Fibroblast of lung (primary cell): Measurements from ENCODE around the gene SLC23A3.
A peak's percentile ranks its signal among the peaks of the same experiment; 100 is the strongest.

Source experiments
- EZH2 ChIP-seq: IDR thresholded peaks from 2 replicates; pipeline ENCODE4 v1.5.1; 2012; ENCODE audit warnings: low read length, control low read depth, mild to moderate bottlenecking; ENCODE audit errors: missing control alignments
- TF ChIP-seq, protein P1 (sequence below), 2 donors: IDR thresholded peaks in 1 of 2; conservative IDR thresholded peaks in 1 of 2; 1 replicate in 1 of 2; 2 replicates in 1 of 2; pipeline ENCODE4 v1.5.1; 2011 to 2012; ENCODE audit warnings: low read length in 2 of 2, control low read depth in 1 of 2, inconsistent platforms in 1 of 2, low read depth in 1 of 2, mild to moderate bottlenecking in 1 of 2

DNA sequence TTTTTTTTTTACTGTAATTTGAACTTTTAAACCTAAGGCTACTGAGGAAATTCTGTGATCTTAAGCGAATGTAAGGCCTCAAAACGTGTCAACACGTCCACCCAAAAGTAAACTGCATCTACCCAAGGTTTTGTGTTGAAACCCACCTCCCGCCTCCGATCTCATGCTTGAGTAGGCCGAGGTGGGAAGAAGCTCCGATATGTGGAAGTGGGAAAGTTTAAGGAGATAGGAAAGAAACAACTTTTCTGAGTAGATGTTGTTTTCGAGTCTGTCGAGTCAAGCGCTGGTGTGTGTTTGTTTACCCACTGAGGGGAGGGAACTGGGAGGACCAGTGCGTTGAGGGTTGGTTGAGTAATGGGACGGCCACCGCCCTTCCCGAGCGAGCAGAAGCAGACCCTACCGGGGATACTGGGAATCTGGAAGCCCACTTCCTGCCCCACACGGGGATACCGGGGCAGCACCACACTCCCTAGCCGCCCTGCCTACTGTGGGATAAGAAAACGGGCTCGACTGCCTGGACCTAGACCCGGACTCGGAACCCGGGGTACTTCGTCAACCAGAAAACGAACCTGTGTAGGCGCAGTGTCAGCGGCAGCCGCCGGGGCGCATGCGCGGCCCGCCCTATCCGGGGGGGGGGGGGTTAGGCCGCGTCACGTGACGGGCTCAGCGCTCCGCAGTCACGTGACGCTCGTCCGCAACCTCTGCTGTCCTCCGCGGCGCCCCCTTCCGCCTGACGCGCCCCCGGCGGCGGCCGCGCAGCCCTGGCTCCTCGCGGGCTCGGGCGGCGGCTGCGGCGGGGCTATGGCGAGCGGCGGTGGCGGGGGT is 7.9 kb upstream of the SLC23A3 start, which contains the start of gene RETREG2:
- TF ChIP-seq, protein P1, sequence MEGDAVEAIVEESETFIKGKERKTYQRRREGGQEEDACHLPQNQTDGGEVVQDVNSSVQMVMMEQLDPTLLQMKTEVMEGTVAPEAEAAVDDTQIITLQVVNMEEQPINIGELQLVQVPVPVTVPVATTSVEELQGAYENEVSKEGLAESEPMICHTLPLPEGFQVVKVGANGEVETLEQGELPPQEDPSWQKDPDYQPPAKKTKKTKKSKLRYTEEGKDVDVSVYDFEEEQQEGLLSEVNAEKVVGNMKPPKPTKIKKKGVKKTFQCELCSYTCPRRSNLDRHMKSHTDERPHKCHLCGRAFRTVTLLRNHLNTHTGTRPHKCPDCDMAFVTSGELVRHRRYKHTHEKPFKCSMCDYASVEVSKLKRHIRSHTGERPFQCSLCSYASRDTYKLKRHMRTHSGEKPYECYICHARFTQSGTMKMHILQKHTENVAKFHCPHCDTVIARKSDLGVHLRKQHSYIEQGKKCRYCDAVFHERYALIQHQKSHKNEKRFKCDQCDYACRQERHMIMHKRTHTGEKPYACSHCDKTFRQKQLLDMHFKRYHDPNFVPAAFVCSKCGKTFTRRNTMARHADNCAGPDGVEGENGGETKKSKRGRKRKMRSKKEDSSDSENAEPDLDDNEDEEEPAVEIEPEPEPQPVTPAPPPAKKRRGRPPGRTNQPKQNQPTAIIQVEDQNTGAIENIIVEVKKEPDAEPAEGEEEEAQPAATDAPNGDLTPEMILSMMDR (conservative IDR thresholded peaks at IDR 0.05 in 1 of 2, IDR thresholded peaks at IDR 0.05 in 1 of 2; ENCODE audit: low read depth in 1 of 2, low read length in 2 of 2) = peak; percentile 5 to 11
- TF ChIP-seq EZH2 = no peak
